ENCODE results near the gene C1orf87.

GRCh38 chr1:60044881-60045280 lies 28.7 kb downstream of the C1orf87 start:
- TF ChIP-seq, protein P1, sequence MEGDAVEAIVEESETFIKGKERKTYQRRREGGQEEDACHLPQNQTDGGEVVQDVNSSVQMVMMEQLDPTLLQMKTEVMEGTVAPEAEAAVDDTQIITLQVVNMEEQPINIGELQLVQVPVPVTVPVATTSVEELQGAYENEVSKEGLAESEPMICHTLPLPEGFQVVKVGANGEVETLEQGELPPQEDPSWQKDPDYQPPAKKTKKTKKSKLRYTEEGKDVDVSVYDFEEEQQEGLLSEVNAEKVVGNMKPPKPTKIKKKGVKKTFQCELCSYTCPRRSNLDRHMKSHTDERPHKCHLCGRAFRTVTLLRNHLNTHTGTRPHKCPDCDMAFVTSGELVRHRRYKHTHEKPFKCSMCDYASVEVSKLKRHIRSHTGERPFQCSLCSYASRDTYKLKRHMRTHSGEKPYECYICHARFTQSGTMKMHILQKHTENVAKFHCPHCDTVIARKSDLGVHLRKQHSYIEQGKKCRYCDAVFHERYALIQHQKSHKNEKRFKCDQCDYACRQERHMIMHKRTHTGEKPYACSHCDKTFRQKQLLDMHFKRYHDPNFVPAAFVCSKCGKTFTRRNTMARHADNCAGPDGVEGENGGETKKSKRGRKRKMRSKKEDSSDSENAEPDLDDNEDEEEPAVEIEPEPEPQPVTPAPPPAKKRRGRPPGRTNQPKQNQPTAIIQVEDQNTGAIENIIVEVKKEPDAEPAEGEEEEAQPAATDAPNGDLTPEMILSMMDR (conservative IDR thresholded peaks at IDR 0.05): no peak
- no peak for TF ChIP-seq ZFX (IDR thresholded peaks at IDR 0.05)
